D721Med (cell line): ENCODE measurements around the gene SECISBP2.
"Not testable (repeated sequence)": the region's sequence is repeated elsewhere in the genome, so short reads cannot be mapped to it uniquely, and the experiment has no call there.

Experiments used
- DNase-seq: peaks from one replicate; pipeline ENCODE4 v3.0.0; 2011; ENCODE audit warnings: low spot score; ENCODE audit not compliant: insufficient read length
- FAIRE-seq: peaks from 2 replicates; lab custom pipeline; 2011; peaks lifted over from hg19 to GRCh38; lab: Jason Lieb, UNC
- CTCF ChIP-seq: IDR thresholded peaks from 2 replicates; pipeline ENCODE4 v1.5.1; 2012; ENCODE audit warnings: mild to moderate bottlenecking, control low read depth; ENCODE audit not compliant: insufficient read depth; ENCODE audit errors: missing control alignments

The SECISBP2 gene

GRCh38 chr9:89340332-89340731 is 22.0 kb downstream of the SECISBP2 start:
- DNase-seq (no peak), FAIRE-seq (no peak)
- no peak for TF ChIP-seq CTCF

- DNase-seq (no peak), FAIRE-seq (no peak)
- TF ChIP-seq CTCF, result no peak
Observed at GRCh38 chr9:89342213-89342612, 23.9 kb downstream of the SECISBP2 start.

GRCh38 chr9:89342948-89343347 is 24.6 kb downstream of the SECISBP2 start:
- no peak for TF ChIP-seq CTCF
- DNase-seq, result no peak
- FAIRE-seq, result no peak

- FAIRE-seq, DNase-seq: not testable (repeated sequence)
Observed at GRCh38 chr9:89343812-89344211, 25.5 kb downstream of the SECISBP2 start.

- no peak for FAIRE-seq
- no peak for DNase-seq
- TF ChIP-seq CTCF, result no peak
Observed at GRCh38 chr9:89345476-89345875, 27.2 kb downstream of the SECISBP2 start.

GRCh38 chr9:89346696-89347095 is 28.4 kb downstream of the SECISBP2 start:
- DNase-seq (no peak), FAIRE-seq (no peak)
- TF ChIP-seq CTCF, result no peak

- FAIRE-seq, result no peak
- DNase-seq, result no peak
- TF ChIP-seq CTCF, result no peak
Observed at GRCh38 chr9:89347651-89348050, 29.4 kb downstream of the SECISBP2 start.

- TF ChIP-seq CTCF, result no peak
- no peak for FAIRE-seq
- no peak for DNase-seq
Observed at GRCh38 chr9:89349607-89350006, 31.3 kb downstream of the SECISBP2 start.
